GM13977 (cell line): ENCODE results near the gene MYO1H.
"Not testable (repeated sequence)": the region's sequence is repeated elsewhere in the genome, so short reads cannot be mapped to it uniquely, and the experiment has no call there.

Experiments
- DNase-seq: peaks from one replicate; pipeline ENCODE4 v3.0.0; 2012; ENCODE audit warnings: low spot score
- CTCF ChIP-seq: IDR thresholded peaks from 2 replicates; pipeline ENCODE4 v1.5.1; 2012; ENCODE audit warnings: mild to moderate bottlenecking, control low read depth; ENCODE audit not compliant: insufficient read depth; ENCODE audit errors: extremely low read depth, missing control alignments
- in situ Hi-C: fragments of 300-500 bp; cut with MboI; formaldehyde crosslinking; loops from one replicate; pipeline ENCODE4 v1.12.0; 2022; ENCODE audit warnings: low sequenced_read_pairs, low pct_unique_long_range_greater_than_20kb, mixed read lengths, inconsistent platforms; ENCODE audit not compliant: unreplicated experiment

Gene MYO1H

GRCh38 chr12:109389146-109389545 is 41.4 kb downstream of the MYO1H start:
- no peak for TF ChIP-seq CTCF
- DNase-seq, result no peak
- in situ Hi-C loops, result loop anchor here (10.0 to 25.0 kb wide), 2 partner anchors 124 to 277 kb away; partner anchors contain the start of gene ACACB

DNA sequence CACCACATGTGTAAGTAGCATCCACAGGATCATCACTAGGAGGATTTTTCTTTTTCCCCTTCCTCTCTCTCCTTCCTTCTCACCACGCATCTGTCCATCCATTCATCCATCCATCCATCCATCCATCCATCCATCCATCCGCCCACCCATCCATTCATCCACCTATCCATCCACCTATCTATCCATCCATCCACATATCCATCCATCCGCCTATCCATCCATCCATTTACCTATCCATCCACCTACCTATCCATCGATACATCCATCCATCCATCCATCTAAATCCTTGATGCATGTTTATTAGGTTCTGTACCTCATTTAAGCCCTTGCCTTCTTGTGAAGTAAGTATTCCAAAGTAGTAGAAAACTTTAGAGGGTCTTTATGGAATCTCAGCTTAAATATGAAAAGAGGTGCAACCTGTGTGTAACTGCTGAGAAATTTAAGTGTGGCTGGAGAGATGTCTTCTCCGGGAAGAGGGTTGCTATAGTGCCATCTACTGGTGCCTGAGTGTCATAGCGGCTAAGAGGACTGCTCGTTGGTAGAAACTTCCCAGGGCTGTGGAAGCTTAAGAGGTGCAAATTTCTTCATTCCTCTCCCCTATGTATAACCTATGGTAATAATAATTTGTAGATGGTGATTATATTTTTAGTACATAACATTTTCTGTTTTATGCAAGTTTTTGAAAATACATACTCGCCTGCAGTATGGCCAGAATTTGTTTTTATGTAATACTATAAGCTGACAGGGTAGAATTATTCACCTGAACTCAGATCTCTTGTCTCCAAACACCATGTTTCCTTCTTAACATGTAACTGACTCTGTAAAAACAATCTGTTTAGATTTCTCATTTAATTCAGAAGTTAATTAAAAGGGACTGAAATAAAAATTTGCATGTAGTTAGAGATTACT is 46.0 kb downstream of the MYO1H start:
- peak; percentile 80 for TF ChIP-seq CTCF
- in situ Hi-C loops, result loop anchor here (25.0 kb wide), 1 partner anchor 281 kb away; the partner anchor contains the start of gene ACACB
- DNase-seq, result peak; percentile 76

GRCh38 chr12:109394891-109395290 is 47.2 kb downstream of the MYO1H start:
- in situ Hi-C loops, result loop anchor here (25.0 kb wide), 1 partner anchor 283 kb away; the partner anchor contains the start of gene ACACB
- TF ChIP-seq CTCF, result no peak
- DNase-seq, result no peak

DNA sequence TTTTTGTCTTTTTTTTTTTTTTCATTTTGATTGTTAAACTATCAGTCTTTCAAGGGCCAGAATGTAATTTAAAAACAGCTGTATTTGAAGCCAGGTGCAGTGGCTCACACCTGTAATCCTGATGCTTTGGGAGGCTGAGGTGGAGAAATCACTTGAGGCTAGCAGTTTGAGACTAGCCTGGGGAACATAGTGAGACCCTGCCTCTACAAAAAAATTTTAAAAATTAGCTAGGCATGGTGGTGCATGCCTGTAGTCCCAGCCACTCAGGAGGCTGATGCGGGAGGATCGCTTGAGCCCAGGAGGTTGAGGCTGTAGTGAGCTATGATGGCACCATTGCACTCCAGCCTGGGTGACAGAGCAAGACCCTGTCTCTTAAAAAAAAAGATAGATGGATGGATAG is 57.1 kb downstream of the MYO1H start:
- in situ Hi-C loops, DNase-seq: not testable (repeated sequence)

DNA sequence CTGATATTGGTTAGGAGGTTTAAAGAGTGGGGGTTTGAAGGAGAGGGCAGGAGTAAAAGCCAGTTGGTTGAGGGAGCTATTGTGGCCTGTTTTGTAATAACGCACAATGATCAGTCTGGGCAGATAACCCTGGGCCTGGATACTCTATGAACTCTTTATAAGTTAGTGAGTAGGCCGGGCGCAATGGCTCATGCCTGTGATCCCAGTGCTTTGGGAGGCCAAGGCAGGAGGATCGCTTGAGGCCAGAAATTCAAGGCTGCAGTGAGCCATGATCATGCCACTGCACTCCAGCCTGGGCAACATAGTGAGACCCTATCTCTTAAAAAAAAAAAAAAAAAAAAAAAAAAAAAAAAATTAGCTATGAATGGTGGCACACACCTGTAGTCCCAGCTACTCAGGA is 58.4 kb downstream of the MYO1H start:
- in situ Hi-C loops, DNase-seq: not testable (repeated sequence)

DNA sequence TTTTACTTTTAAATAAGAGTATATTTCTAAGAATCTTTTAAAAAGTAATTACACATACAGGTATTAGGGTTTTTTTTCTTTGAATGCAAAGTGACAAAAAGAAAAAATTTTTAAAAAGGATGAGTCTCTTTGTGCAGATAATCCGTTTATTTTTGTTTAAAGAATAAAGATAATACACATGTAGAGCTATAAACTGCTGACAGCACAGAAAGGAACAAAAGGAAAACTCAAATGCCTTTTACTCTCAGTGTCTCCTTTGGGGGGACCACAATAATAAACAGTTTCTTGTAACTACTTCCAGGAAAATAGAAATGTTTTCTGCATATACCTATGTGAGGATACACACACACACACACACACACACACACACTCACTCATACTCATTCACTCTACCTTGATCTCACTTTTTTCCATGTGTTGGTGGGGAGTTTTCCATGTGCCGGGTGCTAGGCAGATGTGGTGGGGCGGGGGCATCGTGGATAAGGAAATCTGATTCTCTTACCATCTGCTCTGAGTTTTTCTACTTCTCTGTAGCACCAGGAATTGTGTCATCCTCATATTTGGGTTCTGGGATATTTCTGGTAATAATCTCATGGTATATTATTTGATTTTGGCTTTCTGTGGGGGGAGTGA is 71.3 kb downstream of the MYO1H start:
- TF ChIP-seq CTCF, result no peak
- no peak for DNase-seq
- in situ Hi-C loops, result no loop called here

DNA sequence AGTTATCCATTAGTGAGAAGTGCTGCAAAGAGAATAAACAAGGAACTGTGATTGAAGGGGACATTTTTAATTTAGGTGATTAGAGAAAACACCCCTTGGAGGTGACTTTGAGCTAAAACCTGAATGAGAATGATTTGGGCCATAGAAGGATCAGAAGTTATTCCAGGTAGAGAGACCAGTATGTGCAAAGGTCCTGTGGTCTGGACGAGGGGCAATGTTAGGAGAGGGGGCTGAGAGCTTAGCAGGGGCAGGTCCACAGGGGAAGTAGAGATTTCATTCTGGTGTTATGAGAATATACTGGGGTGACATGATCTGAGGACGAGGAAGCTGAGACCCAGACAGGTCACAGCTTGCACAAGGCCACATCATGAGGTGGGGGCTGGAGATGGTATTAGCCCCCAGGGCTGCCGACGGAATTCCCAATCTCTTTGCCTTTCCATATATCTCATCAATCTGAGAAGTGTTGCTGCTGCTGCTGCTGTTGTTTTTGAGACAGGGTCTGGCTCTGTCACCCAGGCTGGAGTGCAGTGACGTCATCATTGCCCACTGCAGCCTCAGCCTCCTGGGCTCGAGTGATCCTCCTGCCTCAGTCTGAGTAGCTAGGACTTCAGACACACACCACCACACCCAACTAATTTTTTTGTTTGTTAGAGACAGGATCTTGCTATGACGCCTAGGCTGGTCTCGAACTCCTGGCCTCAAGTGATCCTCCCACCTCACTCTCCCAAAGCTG is 73.8 kb downstream of the MYO1H start:
- no peak for TF ChIP-seq CTCF
- in situ Hi-C loops, result no loop called here
- DNase-seq, result no peak
